ENCODE data around the gene CCDC136. TPM values are rescaled to one million over a fixed set of nuclear protein-coding genes. Genes with fewer than 3 reads are reported as not detected.

Gene CCDC136
- total RNA-seq, 1 donor from 2014 or later, result 0.26 TPM

- FAIRE-seq, result no peak
- TF ChIP-seq CTCF (IDR thresholded peaks at IDR 0.05; ENCODE audit: insufficient read depth, low read length, severe bottlenecking), result no peak
- DNase-seq (ENCODE audit: low read depth), result no peak
- Histone ChIP-seq H3K4me3 (ENCODE audit: low read depth, low read length) (peak overlapping the region; percentile 49), H3K36me3 (ENCODE audit: control insufficient read depth, insufficient read depth, low read length) (no peaks in the 10 kb centered on the region), H3K27me3 (ENCODE audit: control insufficient read depth, insufficient read depth, low read length) (no peaks in the 10 kb centered on the region)
Observed at GRCh38 chr7:128790315-128791041, 1.3 kb upstream of the CCDC136 start.

- H3K36me3 ChIP-seq (ENCODE audit: control insufficient read depth, insufficient read depth, low read length), result no peaks in the 10 kb centered on the region
- no peak for TF ChIP-seq CTCF (IDR thresholded peaks at IDR 0.05; ENCODE audit: insufficient read depth, low read length, severe bottlenecking)
- DNase-seq (ENCODE audit: low read depth), result no peak
- no peaks in the 10 kb centered on the region for H3K27me3 ChIP-seq (ENCODE audit: control insufficient read depth, insufficient read depth, low read length)
- FAIRE-seq, result no peak
- peak overlapping the region; percentile 49 for H3K4me3 ChIP-seq (ENCODE audit: low read depth, low read length)
Observed at GRCh38 chr7:128791972-128792327, 182 bp downstream of the CCDC136 start.

GRCh38 chr7:128792471-128793180 lies 858 bp downstream of the CCDC136 start:
- H3K4me3 ChIP-seq (ENCODE audit: low read depth, low read length), result no peak overlapping the region

GRCh38 chr7:128793181-128793547 lies 1.4 kb downstream of the CCDC136 start:
- TF ChIP-seq CTCF (IDR thresholded peaks at IDR 0.05; ENCODE audit: insufficient read depth, low read length, severe bottlenecking), result no peak
- no peak overlapping the region for H3K4me3 ChIP-seq (ENCODE audit: low read depth, low read length)
- DNase-seq (ENCODE audit: low read depth) (no peak), FAIRE-seq (no peak)
- H3K27me3 ChIP-seq (ENCODE audit: control insufficient read depth, insufficient read depth, low read length), result no peaks in the 10 kb centered on the region
- no peaks in the 10 kb centered on the region for H3K36me3 ChIP-seq (ENCODE audit: control insufficient read depth, insufficient read depth, low read length)

More at GRCh38 chr7:128792471-128793180, 858 bp downstream of the CCDC136 start:
- DNase-seq (ENCODE audit: low read depth), result no peak
- no peaks in the 10 kb centered on the region for H3K27me3 ChIP-seq (ENCODE audit: control insufficient read depth, insufficient read depth, low read length)
- no peak for FAIRE-seq
- no peak for TF ChIP-seq CTCF (IDR thresholded peaks at IDR 0.05; ENCODE audit: insufficient read depth, low read length, severe bottlenecking)
- no peaks in the 10 kb centered on the region for H3K36me3 ChIP-seq (ENCODE audit: control insufficient read depth, insufficient read depth, low read length)

- FAIRE-seq (no peak), DNase-seq (ENCODE audit: low read depth) (no peak)
- Histone ChIP-seq H3K36me3 (ENCODE audit: control insufficient read depth, insufficient read depth, low read length) (no peaks in the 10 kb centered on the region), H3K27me3 (ENCODE audit: control insufficient read depth, insufficient read depth, low read length) (no peaks in the 10 kb centered on the region), H3K4me3 (ENCODE audit: low read depth, low read length) (no peak overlapping the region)
- no peak for TF ChIP-seq CTCF (IDR thresholded peaks at IDR 0.05; ENCODE audit: insufficient read depth, low read length, severe bottlenecking)
Observed at GRCh38 chr7:128794020-128794419, 2.3 kb downstream of the CCDC136 start.
